ENCODE results near the gene ADAM33. TPM values are rescaled to one million over a fixed set of nuclear protein-coding genes. Genes with fewer than 3 reads are reported as not detected.

The ADAM33 gene
- total RNA-seq, 1 experiment from 2014 or later, result not detected

DNA sequence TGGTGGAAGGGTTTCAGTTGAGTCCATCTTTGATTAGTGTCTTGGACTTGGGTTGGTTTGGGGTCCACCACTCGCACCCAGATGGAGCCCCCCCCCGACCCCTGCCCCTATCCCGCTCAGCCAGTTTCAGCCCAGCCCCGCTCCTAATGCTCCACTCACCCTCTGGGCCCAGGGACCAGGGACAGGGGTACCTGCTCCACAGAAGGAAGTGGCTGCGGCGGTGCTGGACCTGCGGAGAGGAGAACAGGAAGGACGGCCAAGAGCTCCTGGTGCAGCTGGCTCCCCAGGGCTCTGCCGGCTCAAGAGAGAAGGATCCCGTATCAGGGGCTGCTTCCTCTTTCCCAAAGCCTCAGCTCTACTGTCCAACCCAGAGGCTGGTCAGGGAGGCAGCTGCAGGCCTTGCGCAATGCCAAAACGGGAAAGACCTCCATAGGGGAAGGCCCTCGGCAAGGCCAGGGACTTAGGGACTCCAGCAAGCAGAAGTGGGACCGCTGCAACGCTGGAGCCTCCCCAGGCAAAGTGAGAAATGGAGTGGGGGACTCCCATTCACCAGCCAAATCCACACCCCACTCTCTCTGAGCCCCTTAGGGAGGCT is 30.6 kb upstream of the ADAM33 start, which contains the start of gene SIGLEC1:
Gene SIGLEC1 (minus strand): TSS at position 322 of the 595 bp plus-strand sequence. CDS start 5,472 bp downstream, outside the sequence.
- ChIA-PET POLR2A (interaction anchor here (0.7 kb wide), 1 partner anchor 55 kb away, joined by 3 read pairs; the partner anchor contains the start of gene ADISSP), RAD21 (ENCODE audit: low non-redundant PET in 1 of 2, low total read pairs in 2 of 2, uncharacterized antibody in 2 of 2, unreplicated experiment in 2 of 2) (no interaction called here), CTCF (interaction anchor here (1.1 to 1.3 kb wide), 2 partner anchors 9 to 16 kb away, joined by 3 read pairs; no protein-coding TSS in a partner anchor)
- no peaks in the 10 kb centered on the region for H3K9me2 ChIP-seq (ENCODE audit: insufficient read depth)
- H4K20me1 ChIP-seq (ENCODE audit: insufficient read depth), result no peaks in the 10 kb centered on the region
- H3K9me3 ChIP-seq (ENCODE audit: control insufficient read depth in 1 of 2, insufficient read depth in 1 of 2, low read depth in 1 of 2, low read length in 2 of 2), result no peaks in the 10 kb centered on the region
- no peak within 1 kb of the TSS for H3K4me3 ChIP-seq (replicated peaks in 1 of 2; ENCODE audit: low read depth in 1 of 2, low read length in 2 of 2)
- BruUV-seq (replicated peaks), result no TSS peak
- H3K4me2 ChIP-seq (ENCODE audit: low read length), result no peak within 1 kb of the TSS
- no peak within 1 kb of the TSS for H3K9ac ChIP-seq (ENCODE audit: low read length)
- no peak for TF ChIP-seq ELF1 (IDR thresholded peaks at IDR 0.05; ENCODE audit: borderline replicate concordance, low read depth)
- no peak for TF ChIP-seq REST (IDR thresholded peaks at IDR 0.05; ENCODE audit: low read depth)
- TF ChIP-seq SIN3A (IDR thresholded peaks at IDR 0.05; ENCODE audit: low read depth), result no peak
- no peak for TF ChIP-seq SP1 (IDR thresholded peaks at IDR 0.05; ENCODE audit: low read depth)
- TF ChIP-seq ZBTB33 (IDR thresholded peaks at IDR 0.05; ENCODE audit: extremely low read depth, insufficient replicate concordance, low read length), result no peak
- TF ChIP-seq POLR2A (IDR thresholded peaks at IDR 0.05; ENCODE audit: borderline replicate concordance, extremely low read depth, insufficient read depth, insufficient read length), result no peak
- TF ChIP-seq YY1 (IDR thresholded peaks at IDR 0.05; ENCODE audit: extremely low read depth, insufficient replicate concordance, low read depth, low read length), result no peak
- no peak for TF ChIP-seq ZFX (IDR thresholded peaks at IDR 0.05)
- no peak for TF ChIP-seq RAD21 (IDR thresholded peaks at IDR 0.05; ENCODE audit: low read depth)
- no peak for TF ChIP-seq EZH2 (IDR thresholded peaks at IDR 0.05)
- TF ChIP-seq CEBPB (IDR thresholded peaks at IDR 0.05; ENCODE audit: low read depth), result no peak
- TF ChIP-seq POLR2AphosphoS5 (IDR thresholded peaks at IDR 0.05; ENCODE audit: low read depth, low read length), result no peak
- H2AFZ ChIP-seq (ENCODE audit: low read depth, low read length, poor library complexity, severe bottlenecking), result no peak within 1 kb of the TSS
- no peaks in the 10 kb centered on the region for H3K36me3 ChIP-seq (ENCODE audit: control insufficient read depth in 1 of 2, insufficient read depth in 2 of 2, low read length in 2 of 2)
- DNase-seq (ENCODE audit: low read depth, low spot score) (no peak), ATAC-seq (no peak)
- H3K4me1 ChIP-seq (ENCODE audit: control insufficient read depth in 1 of 2, insufficient read depth in 2 of 2, low read length in 2 of 2), result peaks cover 0 to 9% of the 10 kb centered on the region in 2 experiments; a peak in 3 of 4 replicates
- H3K27ac ChIP-seq (ENCODE audit: low read depth, low read length), result no peak within 1 kb of the TSS
- H3K79me2 ChIP-seq (ENCODE audit: insufficient read depth, low read length), result no peaks in the 10 kb centered on the region
- intact Hi-C loops (cut with micrococcal nuclease), result no loop called here
- no peaks in the 10 kb centered on the region for H3K27me3 ChIP-seq (ENCODE audit: insufficient read depth, low read length)

Measured in HCT116 (cell line).